Peyer's patch (tissue), 4 donors: ENCODE results near the gene WHRN.

Experiments
- POLR2A ChIP-seq, 2 donors: fragments of 450-650 bp; IDR thresholded peaks; one replicate each; pipeline ENCODE4 v1.5.1; 2017; ENCODE audit warnings: antibody characterized with exemption in 2 of 2, mild to moderate bottlenecking in 2 of 2, moderate library complexity in 2 of 2
- TF ChIP-seq, protein P1 (sequence below), 6 experiments: fragments of 450-650 bp in 4 of 6; fragments of 200-600 bp in 2 of 6; sonication (generic) in 1 of 6; IDR thresholded peaks; one replicate each; pipeline ENCODE4 v1.5.1; 2017 to 2019; ENCODE audit warnings: antibody characterized with exemption in 6 of 6, mild to moderate bottlenecking in 3 of 6, moderate library complexity in 1 of 6

DNA sequence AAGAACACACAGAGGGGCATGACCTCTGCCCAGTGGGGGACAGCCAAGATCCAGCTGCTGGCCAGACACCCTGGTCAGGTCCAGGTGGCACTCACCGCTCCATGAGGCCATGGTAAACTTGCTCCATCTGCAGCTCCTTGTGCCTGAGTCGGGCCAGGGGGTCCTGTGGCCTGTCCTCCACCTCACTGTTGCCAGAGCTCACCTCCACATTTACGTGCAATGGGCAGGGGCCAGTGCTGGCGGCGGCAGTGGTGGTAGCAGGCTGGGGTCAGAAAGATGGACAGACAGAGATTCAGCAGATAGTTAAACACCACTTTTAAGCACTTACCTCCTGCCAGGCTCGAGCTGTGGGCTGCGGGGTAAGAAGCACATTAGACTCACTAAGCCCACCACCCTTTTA lies 145.5 kb downstream of the WHRN start:
- no peak for TF ChIP-seq POLR2A (IDR thresholded peaks at IDR 0.05)
- TF ChIP-seq, protein P1, sequence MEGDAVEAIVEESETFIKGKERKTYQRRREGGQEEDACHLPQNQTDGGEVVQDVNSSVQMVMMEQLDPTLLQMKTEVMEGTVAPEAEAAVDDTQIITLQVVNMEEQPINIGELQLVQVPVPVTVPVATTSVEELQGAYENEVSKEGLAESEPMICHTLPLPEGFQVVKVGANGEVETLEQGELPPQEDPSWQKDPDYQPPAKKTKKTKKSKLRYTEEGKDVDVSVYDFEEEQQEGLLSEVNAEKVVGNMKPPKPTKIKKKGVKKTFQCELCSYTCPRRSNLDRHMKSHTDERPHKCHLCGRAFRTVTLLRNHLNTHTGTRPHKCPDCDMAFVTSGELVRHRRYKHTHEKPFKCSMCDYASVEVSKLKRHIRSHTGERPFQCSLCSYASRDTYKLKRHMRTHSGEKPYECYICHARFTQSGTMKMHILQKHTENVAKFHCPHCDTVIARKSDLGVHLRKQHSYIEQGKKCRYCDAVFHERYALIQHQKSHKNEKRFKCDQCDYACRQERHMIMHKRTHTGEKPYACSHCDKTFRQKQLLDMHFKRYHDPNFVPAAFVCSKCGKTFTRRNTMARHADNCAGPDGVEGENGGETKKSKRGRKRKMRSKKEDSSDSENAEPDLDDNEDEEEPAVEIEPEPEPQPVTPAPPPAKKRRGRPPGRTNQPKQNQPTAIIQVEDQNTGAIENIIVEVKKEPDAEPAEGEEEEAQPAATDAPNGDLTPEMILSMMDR (IDR thresholded peaks at IDR 0.05), result no peak
